Upper lobe of left lung (tissue), 4 donors: ENCODE data around the gene NUDT5.

ENCODE experiments used
- POLR2AphosphoS5 ChIP-seq, 2 donors: sonication (generic); formaldehyde crosslinking; IDR thresholded peaks; one replicate each; pipeline ENCODE4 v1.5.1; 2017; ENCODE audit warnings: antibody characterized with exemption in 2 of 2
- TF ChIP-seq, protein P1 (sequence below), 6 experiments: fragments of 450-650 bp in 4 of 6; fragments of 200-600 bp in 2 of 6; sonication (generic) in 2 of 6; IDR thresholded peaks; one replicate each; pipeline ENCODE4 v1.5.1; 2016 to 2019; ENCODE audit warnings: antibody characterized with exemption in 6 of 6

DNA sequence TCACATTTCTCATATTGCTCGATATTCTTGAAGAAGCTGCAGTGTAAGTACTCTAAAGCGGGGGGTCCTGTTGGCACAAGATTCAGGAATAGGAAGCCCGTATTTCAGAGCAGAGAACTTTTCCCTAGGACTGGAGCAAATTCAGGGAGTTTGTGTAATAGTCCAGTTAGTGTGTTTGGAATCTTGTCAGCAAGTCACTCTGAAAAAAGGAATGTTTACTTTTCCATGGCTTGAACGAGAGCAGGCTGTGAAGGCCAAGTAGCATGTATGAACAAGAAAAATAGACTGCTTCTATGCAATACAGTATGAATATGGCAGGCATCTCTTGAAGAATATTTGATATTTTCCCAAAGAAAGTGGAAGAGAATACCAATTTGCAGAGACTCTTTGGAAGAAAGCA is 40.1 kb upstream of the NUDT5 start:
- TF ChIP-seq, protein P1, sequence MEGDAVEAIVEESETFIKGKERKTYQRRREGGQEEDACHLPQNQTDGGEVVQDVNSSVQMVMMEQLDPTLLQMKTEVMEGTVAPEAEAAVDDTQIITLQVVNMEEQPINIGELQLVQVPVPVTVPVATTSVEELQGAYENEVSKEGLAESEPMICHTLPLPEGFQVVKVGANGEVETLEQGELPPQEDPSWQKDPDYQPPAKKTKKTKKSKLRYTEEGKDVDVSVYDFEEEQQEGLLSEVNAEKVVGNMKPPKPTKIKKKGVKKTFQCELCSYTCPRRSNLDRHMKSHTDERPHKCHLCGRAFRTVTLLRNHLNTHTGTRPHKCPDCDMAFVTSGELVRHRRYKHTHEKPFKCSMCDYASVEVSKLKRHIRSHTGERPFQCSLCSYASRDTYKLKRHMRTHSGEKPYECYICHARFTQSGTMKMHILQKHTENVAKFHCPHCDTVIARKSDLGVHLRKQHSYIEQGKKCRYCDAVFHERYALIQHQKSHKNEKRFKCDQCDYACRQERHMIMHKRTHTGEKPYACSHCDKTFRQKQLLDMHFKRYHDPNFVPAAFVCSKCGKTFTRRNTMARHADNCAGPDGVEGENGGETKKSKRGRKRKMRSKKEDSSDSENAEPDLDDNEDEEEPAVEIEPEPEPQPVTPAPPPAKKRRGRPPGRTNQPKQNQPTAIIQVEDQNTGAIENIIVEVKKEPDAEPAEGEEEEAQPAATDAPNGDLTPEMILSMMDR (IDR thresholded peaks at IDR 0.05) = no peak
- no peak for TF ChIP-seq POLR2AphosphoS5 (IDR thresholded peaks at IDR 0.05)
